ENCODE data around the gene ADAM12.

Gene ADAM12

DNA sequence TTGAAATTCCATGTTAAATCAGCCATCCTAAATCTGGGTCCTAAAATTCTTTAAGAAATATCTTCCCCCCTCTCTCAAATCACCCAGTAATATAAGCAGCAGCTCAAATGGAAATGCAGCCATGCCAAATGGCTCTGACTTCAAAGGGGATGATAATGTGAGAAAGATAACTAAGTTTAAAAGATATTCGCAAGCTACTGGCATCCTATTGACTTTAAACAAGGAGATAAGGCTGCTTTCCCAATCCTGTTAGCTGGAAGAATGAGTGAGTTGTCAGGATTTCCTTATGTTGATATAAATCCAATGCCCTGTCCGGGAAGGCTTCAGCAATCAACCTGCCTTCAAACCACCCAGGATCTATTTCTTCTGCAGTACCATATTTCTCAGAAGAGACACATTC, 320.0 kb downstream of the ADAM12 start:
- Histone ChIP-seq H3K4me1 (ENCODE audit: control insufficient read depth, insufficient read depth, low read length, poor library complexity, severe bottlenecking) (no peaks in the 10 kb centered on the region), H3K9me3 (ENCODE audit: control insufficient read depth, low read length) (no peaks in the 10 kb centered on the region), H3K27me3 (replicated peaks; ENCODE audit: control insufficient read depth, insufficient read depth, low read length, poor library complexity, severe bottlenecking) (no peaks in the 10 kb centered on the region), H3K36me3 (ENCODE audit: control insufficient read depth, insufficient read depth, low read length) (no peaks in the 10 kb centered on the region), H3K4me3 (ENCODE audit: insufficient read depth, low read depth, low read length, poor library complexity, severe bottlenecking) (no peak overlapping the region), H3K27ac (ENCODE audit: insufficient read depth, low read length, poor library complexity, severe bottlenecking) (no peak overlapping the region)
- no peak for DNase-seq

DNA sequence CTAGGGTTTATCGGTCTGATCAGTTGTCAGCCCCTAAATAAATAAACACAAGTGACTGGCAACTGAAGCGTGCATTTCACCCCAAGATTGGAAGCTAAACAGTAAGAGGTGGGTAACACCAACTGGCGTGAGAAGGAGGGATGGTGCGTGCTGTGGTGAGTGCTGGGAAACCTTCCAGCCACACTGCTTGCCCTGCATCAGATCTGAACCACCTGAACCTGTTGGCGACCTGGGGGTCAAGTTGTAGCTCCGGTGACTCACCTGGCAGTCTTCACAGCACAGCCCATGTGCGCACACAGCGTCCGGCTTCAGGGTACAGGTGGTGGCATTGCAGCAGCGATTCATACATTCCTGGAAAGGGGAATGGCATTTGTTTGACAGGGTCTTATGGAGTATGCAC, 321.8 kb downstream of the ADAM12 start:
- Histone ChIP-seq H3K27me3 (replicated peaks; ENCODE audit: control insufficient read depth, insufficient read depth, low read length, poor library complexity, severe bottlenecking) (no peaks in the 10 kb centered on the region), H3K9me3 (ENCODE audit: control insufficient read depth, low read length) (no peaks in the 10 kb centered on the region), H3K36me3 (ENCODE audit: control insufficient read depth, insufficient read depth, low read length) (no peaks in the 10 kb centered on the region), H3K4me1 (ENCODE audit: control insufficient read depth, insufficient read depth, low read length, poor library complexity, severe bottlenecking) (no peaks in the 10 kb centered on the region), H3K4me3 (ENCODE audit: insufficient read depth, low read depth, low read length, poor library complexity, severe bottlenecking) (no peak overlapping the region), H3K27ac (ENCODE audit: insufficient read depth, low read length, poor library complexity, severe bottlenecking) (no peak overlapping the region)
- no peak for DNase-seq

DNA sequence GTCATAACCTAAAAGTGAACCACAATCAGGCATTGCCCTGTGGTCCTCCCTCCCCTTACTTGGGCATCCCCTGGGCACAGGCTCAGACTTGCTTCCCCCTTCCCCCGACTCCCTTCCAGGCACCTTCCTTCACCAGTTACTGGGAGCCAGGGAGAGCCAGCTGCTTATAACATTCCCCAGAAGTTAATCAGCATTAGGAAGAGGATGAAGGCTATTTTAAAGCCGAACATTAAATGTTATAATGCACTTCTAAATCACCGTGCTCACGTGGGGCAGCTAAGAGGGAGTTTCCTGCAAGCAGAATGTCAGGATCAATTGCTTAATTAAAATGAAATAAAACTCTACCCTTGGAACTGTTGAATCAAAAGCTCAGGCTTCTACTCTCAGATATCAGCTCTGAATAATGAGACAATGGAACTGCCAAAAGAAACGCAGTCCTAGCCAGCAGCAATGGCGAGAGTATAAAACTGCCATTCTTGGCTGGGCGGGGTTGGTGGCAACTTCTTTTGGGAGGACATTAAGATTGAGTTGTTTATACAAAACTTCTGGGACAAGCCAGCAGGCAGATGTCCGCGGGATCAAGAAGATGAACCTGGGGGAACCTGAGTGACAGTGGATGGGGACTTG, 322.4 kb downstream of the ADAM12 start:
- no peak overlapping the region for H3K4me3 ChIP-seq (ENCODE audit: insufficient read depth, low read depth, low read length, poor library complexity, severe bottlenecking)
- H3K27me3 ChIP-seq (replicated peaks; ENCODE audit: control insufficient read depth, insufficient read depth, low read length, poor library complexity, severe bottlenecking) = no peaks in the 10 kb centered on the region
- H3K27ac ChIP-seq (ENCODE audit: insufficient read depth, low read length, poor library complexity, severe bottlenecking) = no peak overlapping the region
- DNase-seq = no peak
- H3K4me1 ChIP-seq (ENCODE audit: control insufficient read depth, insufficient read depth, low read length, poor library complexity, severe bottlenecking) = no peaks in the 10 kb centered on the region
- no peaks in the 10 kb centered on the region for H3K9me3 ChIP-seq (ENCODE audit: control insufficient read depth, low read length)
- no peaks in the 10 kb centered on the region for H3K36me3 ChIP-seq (ENCODE audit: control insufficient read depth, insufficient read depth, low read length)

DNA sequence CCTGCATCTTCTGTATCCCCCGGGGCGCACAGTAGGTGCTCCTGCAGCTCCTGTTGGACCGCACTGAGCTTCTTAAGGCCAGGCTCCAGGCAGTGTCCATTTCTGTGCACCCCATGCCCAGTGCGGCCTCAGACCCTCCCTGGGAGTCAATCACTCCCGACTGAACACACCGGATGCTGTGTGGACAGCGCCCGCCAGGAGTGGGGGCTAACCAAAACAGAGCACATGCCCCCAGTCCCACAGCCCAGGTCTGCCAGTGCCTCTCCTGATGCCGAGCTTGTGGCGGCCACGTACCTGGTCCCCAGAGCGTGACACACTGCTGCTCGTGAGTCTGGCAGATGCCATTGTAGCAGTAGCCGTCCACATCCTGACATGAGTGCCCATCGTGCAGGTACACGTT, 323.8 kb downstream of the ADAM12 start:
- no peak for DNase-seq
- H3K4me3 ChIP-seq (ENCODE audit: insufficient read depth, low read depth, low read length, poor library complexity, severe bottlenecking) = no peak overlapping the region
- H3K9me3 ChIP-seq (ENCODE audit: control insufficient read depth, low read length) = no peaks in the 10 kb centered on the region
- H3K27me3 ChIP-seq (replicated peaks; ENCODE audit: control insufficient read depth, insufficient read depth, low read length, poor library complexity, severe bottlenecking) = no peaks in the 10 kb centered on the region
- no peaks in the 10 kb centered on the region for H3K36me3 ChIP-seq (ENCODE audit: control insufficient read depth, insufficient read depth, low read length)
- no peak overlapping the region for H3K27ac ChIP-seq (ENCODE audit: insufficient read depth, low read length, poor library complexity, severe bottlenecking)
- no peaks in the 10 kb centered on the region for H3K4me1 ChIP-seq (ENCODE audit: control insufficient read depth, insufficient read depth, low read length, poor library complexity, severe bottlenecking)

DNA sequence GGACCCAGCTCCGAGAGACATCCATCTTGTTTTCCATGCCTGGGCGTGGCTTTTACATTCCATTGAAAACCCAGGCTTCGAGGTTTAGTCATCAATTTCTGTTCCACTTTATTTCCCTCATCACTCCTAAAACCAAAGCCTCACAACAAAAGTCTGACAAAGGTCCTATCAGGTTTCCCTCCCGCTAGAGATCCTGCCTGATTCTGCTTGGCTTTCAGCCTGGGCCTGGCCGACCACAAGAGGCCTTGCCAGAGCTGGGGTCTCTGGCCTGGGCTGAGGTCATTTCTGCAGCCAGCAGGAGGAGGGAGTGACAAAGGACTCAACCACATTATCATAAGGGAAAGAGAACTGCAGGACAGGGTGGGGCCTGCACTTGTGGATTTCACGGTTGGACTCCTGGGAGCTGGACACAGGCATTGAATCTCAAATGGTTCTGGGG, 324.9 kb downstream of the ADAM12 start:
- no peak for DNase-seq
- no peaks in the 10 kb centered on the region for H3K9me3 ChIP-seq (ENCODE audit: control insufficient read depth, low read length)
- H3K27me3 ChIP-seq (replicated peaks; ENCODE audit: control insufficient read depth, insufficient read depth, low read length, poor library complexity, severe bottlenecking) = no peaks in the 10 kb centered on the region
- H3K27ac ChIP-seq (ENCODE audit: insufficient read depth, low read length, poor library complexity, severe bottlenecking) = no peak overlapping the region
- no peaks in the 10 kb centered on the region for H3K36me3 ChIP-seq (ENCODE audit: control insufficient read depth, insufficient read depth, low read length)
- no peaks in the 10 kb centered on the region for H3K4me1 ChIP-seq (ENCODE audit: control insufficient read depth, insufficient read depth, low read length, poor library complexity, severe bottlenecking)
- no peak overlapping the region for H3K4me3 ChIP-seq (ENCODE audit: insufficient read depth, low read depth, low read length, poor library complexity, severe bottlenecking)

DNA sequence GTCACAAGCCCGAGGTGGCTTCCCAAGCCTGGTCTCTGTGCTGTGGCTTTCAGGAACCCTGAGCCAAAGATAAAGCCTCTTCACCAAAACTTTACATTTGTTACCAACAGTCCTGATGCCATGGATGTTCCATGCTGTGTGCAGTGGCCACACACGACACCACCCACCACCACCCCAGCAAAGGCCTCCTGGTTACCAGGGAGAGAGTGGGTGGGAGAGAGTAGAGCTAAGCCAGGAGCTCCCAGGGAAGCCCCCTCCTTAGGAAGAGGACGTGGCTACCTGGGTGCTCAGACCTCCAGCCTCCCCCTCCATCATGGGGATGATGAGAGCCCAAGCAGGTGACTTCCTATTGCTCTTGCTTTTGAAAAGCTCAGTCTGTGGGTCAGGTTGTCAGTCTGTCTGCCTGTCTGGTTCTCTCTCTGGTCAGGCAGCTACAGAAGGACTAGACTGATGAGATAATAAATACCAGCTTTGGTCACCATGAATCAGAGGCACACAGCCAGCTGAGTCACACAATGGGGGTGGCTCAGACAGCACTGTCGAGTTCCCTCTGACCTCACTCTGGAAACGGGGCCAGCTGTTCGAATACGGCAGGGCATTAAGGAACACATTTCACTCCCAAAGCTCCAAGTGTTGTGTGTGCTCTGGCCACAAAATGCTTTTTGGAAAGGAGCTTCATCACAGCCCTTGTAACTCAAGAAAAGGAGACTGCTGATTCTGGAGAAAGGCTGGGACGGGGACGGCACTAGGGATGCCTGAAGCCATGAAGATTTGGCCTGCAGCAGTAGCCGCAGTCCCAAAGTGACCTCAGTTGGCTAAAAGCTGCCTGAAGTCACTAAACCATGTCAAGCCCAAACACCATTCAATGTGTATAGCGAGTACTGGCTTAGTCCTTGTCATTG, 325.9 kb downstream of the ADAM12 start:
- DNase-seq = no peak
- Histone ChIP-seq H3K27ac (ENCODE audit: insufficient read depth, low read length, poor library complexity, severe bottlenecking) (no peak overlapping the region), H3K9me3 (ENCODE audit: control insufficient read depth, low read length) (no peaks in the 10 kb centered on the region), H3K36me3 (ENCODE audit: control insufficient read depth, insufficient read depth, low read length) (no peaks in the 10 kb centered on the region), H3K27me3 (replicated peaks; ENCODE audit: control insufficient read depth, insufficient read depth, low read length, poor library complexity, severe bottlenecking) (no peaks in the 10 kb centered on the region), H3K4me1 (ENCODE audit: control insufficient read depth, insufficient read depth, low read length, poor library complexity, severe bottlenecking) (no peaks in the 10 kb centered on the region), H3K4me3 (ENCODE audit: insufficient read depth, low read depth, low read length, poor library complexity, severe bottlenecking) (no peak overlapping the region)

DNA sequence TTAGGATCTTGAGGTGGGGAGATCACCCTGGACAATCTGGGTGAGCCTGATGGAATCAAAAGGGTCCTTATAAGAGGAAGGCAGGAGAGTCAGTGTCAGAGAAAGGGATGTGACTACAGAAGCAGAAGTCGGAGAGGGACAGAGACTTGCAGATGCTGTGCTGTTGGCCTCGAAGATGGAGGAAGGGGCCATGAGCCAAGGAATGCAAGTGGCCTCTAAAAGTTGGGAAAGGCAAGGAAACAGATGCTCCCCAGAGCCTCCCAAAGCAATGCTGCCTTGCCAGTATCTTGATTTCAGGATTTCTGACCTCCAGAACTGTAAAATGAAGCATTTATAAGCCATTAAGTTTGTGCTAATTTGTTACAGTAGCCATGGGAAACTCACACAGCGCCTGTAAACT, 326.8 kb downstream of the ADAM12 start:
- no peak for DNase-seq
- Histone ChIP-seq H3K27me3 (replicated peaks; ENCODE audit: control insufficient read depth, insufficient read depth, low read length, poor library complexity, severe bottlenecking) (no peaks in the 10 kb centered on the region), H3K9me3 (ENCODE audit: control insufficient read depth, low read length) (no peaks in the 10 kb centered on the region), H3K27ac (ENCODE audit: insufficient read depth, low read length, poor library complexity, severe bottlenecking) (no peak overlapping the region), H3K36me3 (ENCODE audit: control insufficient read depth, insufficient read depth, low read length) (no peaks in the 10 kb centered on the region), H3K4me3 (ENCODE audit: insufficient read depth, low read depth, low read length, poor library complexity, severe bottlenecking) (no peak overlapping the region), H3K4me1 (ENCODE audit: control insufficient read depth, insufficient read depth, low read length, poor library complexity, severe bottlenecking) (no peaks in the 10 kb centered on the region)

DNA sequence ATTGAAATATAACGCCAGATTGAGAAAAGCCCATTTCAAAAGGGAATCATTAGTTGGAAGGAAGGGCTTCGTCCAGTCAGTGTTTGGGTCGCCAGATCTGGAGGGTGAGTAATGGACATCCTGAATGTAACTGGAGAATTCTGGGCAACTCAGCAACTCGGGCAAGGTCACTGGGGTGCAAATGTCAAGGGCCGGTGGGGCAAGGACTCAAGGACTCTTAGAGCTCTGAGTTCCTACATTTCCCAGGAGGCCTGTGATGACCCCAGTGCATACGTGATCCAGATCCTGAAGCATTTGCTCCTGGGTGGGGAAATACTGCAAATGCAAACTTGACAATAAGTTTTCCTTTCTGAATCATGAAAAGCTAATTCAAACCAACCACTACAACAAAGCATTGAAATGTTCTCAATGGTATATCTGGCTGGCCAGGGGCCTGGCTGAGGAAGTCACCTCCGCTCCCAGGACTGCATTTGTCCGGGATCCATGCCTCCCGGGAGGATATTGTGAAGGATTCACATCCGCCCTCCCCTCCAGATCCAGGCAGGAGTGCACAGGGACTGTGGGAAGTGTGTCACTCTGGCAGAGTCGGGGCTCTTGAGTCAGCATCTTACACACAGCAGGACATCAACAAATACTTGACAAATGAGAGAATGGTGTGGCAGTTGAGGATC, 327.9 kb downstream of the ADAM12 start:
- Histone ChIP-seq H3K9me3 (ENCODE audit: control insufficient read depth, low read length) (no peaks in the 10 kb centered on the region), H3K27ac (ENCODE audit: insufficient read depth, low read length, poor library complexity, severe bottlenecking) (no peak overlapping the region), H3K4me1 (ENCODE audit: control insufficient read depth, insufficient read depth, low read length, poor library complexity, severe bottlenecking) (no peaks in the 10 kb centered on the region), H3K36me3 (ENCODE audit: control insufficient read depth, insufficient read depth, low read length) (no peaks in the 10 kb centered on the region), H3K27me3 (replicated peaks; ENCODE audit: control insufficient read depth, insufficient read depth, low read length, poor library complexity, severe bottlenecking) (no peaks in the 10 kb centered on the region), H3K4me3 (ENCODE audit: insufficient read depth, low read depth, low read length, poor library complexity, severe bottlenecking) (no peak overlapping the region)
- no peak for DNase-seq

DNA sequence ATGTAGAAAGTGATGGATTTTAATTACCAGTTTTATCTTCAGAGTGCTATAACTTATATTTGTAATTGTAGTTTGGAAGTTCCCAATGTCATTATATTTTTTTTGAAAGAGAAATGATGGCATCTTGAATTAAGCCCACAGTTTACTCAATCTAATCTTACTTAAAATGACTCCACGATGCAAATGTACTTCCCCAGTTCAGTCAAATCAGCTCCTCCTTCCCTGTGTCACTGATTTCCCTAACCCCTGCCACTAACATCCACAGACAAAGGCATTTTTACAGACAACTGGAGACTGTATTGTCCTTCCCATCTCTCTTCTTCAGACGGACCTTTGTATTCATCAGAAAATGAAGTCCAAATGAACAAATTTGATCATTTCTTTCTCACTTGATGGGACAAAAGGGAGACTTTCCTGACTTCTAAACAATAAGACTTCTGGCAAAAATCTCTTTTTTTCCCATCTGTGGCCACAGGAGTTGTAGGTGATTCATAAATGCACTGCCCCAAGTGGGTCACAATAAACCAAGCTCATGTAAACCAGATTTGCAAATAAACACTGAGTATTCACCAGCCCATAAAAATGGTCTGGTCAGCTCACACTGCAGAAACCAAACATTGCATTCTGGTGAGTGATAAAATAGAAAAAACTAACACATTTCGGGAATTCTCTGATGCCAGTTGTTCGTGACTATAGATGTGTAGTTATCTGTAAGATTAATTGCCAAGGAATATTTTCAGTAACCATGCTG, 329.0 kb downstream of the ADAM12 start:
- Histone ChIP-seq H3K27ac (ENCODE audit: insufficient read depth, low read length, poor library complexity, severe bottlenecking) (no peak overlapping the region), H3K4me1 (ENCODE audit: control insufficient read depth, insufficient read depth, low read length, poor library complexity, severe bottlenecking) (no peaks in the 10 kb centered on the region), H3K27me3 (replicated peaks; ENCODE audit: control insufficient read depth, insufficient read depth, low read length, poor library complexity, severe bottlenecking) (no peaks in the 10 kb centered on the region), H3K4me3 (ENCODE audit: insufficient read depth, low read depth, low read length, poor library complexity, severe bottlenecking) (no peak overlapping the region), H3K36me3 (ENCODE audit: control insufficient read depth, insufficient read depth, low read length) (no peaks in the 10 kb centered on the region), H3K9me3 (ENCODE audit: control insufficient read depth, low read length) (no peaks in the 10 kb centered on the region)
- DNase-seq = no peak
